ENCODE measurements around the gene SEMA5B.

SEMA5B gene

DNA sequence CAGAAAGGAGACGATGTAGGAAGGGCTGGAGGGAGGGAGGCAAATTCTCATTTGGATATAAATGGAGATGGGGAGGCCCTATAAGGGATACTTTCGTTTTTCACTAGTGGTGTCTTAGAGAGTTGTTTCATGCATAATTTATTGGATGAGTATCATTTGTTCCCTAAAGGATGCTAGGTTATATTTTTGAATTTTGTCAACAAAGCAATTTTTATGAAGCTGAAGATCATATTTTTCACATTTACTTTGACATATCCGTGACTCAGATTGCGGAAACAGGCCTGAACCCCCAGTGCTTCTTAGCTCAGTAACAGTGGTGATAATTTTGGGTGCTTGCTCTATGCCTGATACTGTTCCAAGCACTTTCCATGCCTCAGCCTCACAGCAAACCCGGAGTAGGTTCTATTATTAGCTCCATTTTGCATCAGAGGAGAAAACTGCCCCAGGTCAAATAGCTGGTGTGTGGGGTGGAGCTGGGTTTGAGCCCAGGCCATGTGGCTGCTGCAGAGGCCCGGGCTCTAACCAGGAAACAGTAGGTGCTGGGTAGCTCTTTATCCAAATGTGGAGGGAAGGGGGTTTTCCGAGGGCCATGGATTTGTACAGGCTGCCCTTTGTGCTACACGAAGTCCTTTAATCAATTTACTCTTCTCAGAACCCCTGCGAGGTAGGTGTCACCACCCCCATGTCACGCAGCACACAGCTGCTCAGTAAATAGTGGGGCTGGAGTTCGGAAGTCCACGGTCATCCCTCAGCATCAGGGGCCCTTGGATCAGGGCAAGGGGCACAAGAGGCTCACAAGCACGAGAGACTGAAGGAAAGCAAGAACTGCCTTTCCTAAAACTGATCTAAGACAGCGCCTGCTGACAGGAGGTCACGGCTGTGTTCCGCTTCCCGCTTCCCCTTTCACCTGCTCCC lies 133.6 kb downstream of the SEMA5B start:
- no peak for DNase-seq
- no peak for ATAC-seq
- no peaks in the 10 kb centered on the region for H3K36me3 Mint-ChIP-seq (ENCODE audit: low read depth)
- no peak overlapping the region for H3K4me3 Mint-ChIP-seq
- H3K4me1 Mint-ChIP-seq: peaks cover 19% of the 10 kb centered on the region
- no peaks in the 10 kb centered on the region for H3K9me3 Mint-ChIP-seq
- peaks cover 5% of the 10 kb centered on the region for H3K27me3 Mint-ChIP-seq
- H3K27ac Mint-ChIP-seq: no peak overlapping the region

DNA sequence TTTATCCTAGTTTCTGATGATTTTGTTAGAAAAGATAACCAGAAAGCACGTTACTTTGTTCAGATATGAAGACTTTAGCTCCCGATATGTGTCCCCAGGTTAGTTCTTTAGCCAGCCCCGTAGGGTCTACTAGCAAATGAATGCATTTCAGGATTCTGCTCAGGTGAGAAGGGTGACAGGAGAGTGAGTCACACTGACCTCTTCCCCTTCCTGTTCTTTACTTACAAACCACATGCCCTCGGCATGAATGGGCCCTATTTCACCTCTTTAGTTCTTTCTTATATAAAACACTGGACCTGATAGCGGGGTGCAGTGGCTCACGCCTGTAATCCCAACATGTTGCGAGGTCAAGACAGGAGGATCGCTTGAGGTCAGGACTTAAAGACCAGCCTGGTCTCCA lies 134.3 kb downstream of the SEMA5B start:
- Mint-ChIP-seq H3K4me1 (peaks cover 19% of the 10 kb centered on the region), H3K27ac (no peak overlapping the region), H3K27me3 (peaks cover 2% of the 10 kb centered on the region), H3K9me3 (no peaks in the 10 kb centered on the region), H3K36me3 (ENCODE audit: low read depth) (no peaks in the 10 kb centered on the region), H3K4me3 (no peak overlapping the region)
- ATAC-seq (peak; percentile 85), DNase-seq (no peak)

GRCh38 chr3:122892118-122892960 lies 135.2 kb downstream of the SEMA5B start:
- Mint-ChIP-seq H3K27ac (no peak overlapping the region), H3K4me3 (no peak overlapping the region), H3K9me3 (no peaks in the 10 kb centered on the region), H3K4me1 (peaks cover 19% of the 10 kb centered on the region), H3K36me3 (ENCODE audit: low read depth) (no peaks in the 10 kb centered on the region), H3K27me3 (peaks cover 2% of the 10 kb centered on the region)
- ATAC-seq (no peak), DNase-seq (no peak)

GRCh38 chr3:122890720-122891220 lies 136.8 kb downstream of the SEMA5B start:
- H3K27ac Mint-ChIP-seq: no peak overlapping the region
- no peaks in the 10 kb centered on the region for H3K27me3 Mint-ChIP-seq
- H3K9me3 Mint-ChIP-seq: no peaks in the 10 kb centered on the region
- no peaks in the 10 kb centered on the region for H3K36me3 Mint-ChIP-seq (ENCODE audit: low read depth)
- H3K4me3 Mint-ChIP-seq: no peak overlapping the region
- H3K4me1 Mint-ChIP-seq: peaks cover 21% of the 10 kb centered on the region
- DNase-seq: no peak
- no peak for ATAC-seq

GRCh38 chr3:122890077-122890719 lies 137.4 kb downstream of the SEMA5B start:
- no peaks in the 10 kb centered on the region for H3K27me3 Mint-ChIP-seq
- no peak for DNase-seq
- no peak overlapping the region for H3K4me3 Mint-ChIP-seq
- H3K27ac Mint-ChIP-seq: no peak overlapping the region
- no peaks in the 10 kb centered on the region for H3K9me3 Mint-ChIP-seq
- peaks cover 21% of the 10 kb centered on the region for H3K4me1 Mint-ChIP-seq
- peak; percentile 33 for ATAC-seq
- H3K36me3 Mint-ChIP-seq (ENCODE audit: low read depth): no peaks in the 10 kb centered on the region

DNA sequence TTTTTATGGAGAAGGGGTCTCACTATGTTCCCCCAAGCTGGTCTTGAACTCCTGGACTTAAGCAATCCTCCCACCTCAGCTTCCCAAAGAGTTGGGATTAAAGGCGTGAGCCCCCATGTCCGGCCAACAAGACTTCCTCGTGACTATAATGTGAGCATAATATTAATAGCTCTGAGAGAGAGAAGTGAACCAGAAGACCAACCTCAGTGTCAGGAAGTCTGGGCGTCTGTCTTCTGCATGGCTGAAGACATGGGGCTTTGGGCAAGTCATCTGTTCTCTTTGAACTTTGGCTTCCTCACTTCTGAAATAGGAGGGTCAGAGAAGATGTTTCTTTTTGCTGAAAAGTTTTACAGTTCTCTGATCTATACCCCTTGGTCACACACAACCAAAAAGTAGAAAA lies 140.6 kb downstream of the SEMA5B start:
- Mint-ChIP-seq H3K36me3 (ENCODE audit: low read depth) (no peaks in the 10 kb centered on the region), H3K27me3 (no peaks in the 10 kb centered on the region), H3K4me3 (no peak overlapping the region), H3K27ac (no peak overlapping the region), H3K9me3 (no peaks in the 10 kb centered on the region), H3K4me1 (peaks cover 11% of the 10 kb centered on the region)
- ATAC-seq (no peak), DNase-seq (no peak)

DNA sequence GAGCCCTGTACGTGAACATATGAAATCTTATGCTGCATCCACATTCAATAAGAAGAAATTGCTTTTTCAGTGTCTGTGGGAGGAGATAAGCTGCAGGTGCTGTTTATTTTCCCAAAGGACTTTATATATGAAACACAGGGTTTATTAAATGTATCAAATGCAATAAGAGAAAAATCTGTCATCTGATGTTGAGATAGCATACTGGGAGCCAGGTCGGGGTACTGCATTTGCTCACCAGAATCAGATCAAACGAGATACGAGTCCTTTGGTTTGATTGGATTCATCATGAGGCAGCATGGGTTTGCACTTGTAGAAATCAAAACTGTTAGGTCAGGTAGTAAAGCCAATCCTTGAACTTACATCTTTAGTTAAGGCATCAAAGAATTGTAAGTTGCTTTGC lies 141.3 kb downstream of the SEMA5B start:
- Mint-ChIP-seq H3K4me3 (no peak overlapping the region), H3K4me1 (peaks cover 11% of the 10 kb centered on the region), H3K9me3 (no peaks in the 10 kb centered on the region), H3K27ac (no peak overlapping the region), H3K36me3 (ENCODE audit: low read depth) (peaks cover 3% of the 10 kb centered on the region), H3K27me3 (no peaks in the 10 kb centered on the region)
- no peak for ATAC-seq
- no peak for DNase-seq

- Mint-ChIP-seq H3K36me3 (ENCODE audit: low read depth) (peaks cover 3% of the 10 kb centered on the region), H3K27me3 (no peaks in the 10 kb centered on the region), H3K4me1 (peaks cover 3% of the 10 kb centered on the region), H3K9me3 (no peaks in the 10 kb centered on the region), H3K27ac (no peak overlapping the region), H3K4me3 (no peak overlapping the region)
- ATAC-seq (no peak), DNase-seq (no peak)
Observed at GRCh38 chr3:122882361-122882947, 145.1 kb downstream of the SEMA5B start.

- Mint-ChIP-seq H3K36me3 (ENCODE audit: low read depth) (peaks cover 3% of the 10 kb centered on the region), H3K4me1 (peaks cover 7% of the 10 kb centered on the region), H3K27me3 (no peaks in the 10 kb centered on the region), H3K27ac (no peak overlapping the region), H3K9me3 (no peaks in the 10 kb centered on the region), H3K4me3 (no peak overlapping the region)
- DNase-seq (no peak), ATAC-seq (no peak)
Observed at GRCh38 chr3:122880624-122881023, 146.9 kb downstream of the SEMA5B start.

GRCh38 chr3:122880173-122880572 lies 147.4 kb downstream of the SEMA5B start:
- H3K4me1 Mint-ChIP-seq: peaks cover 12% of the 10 kb centered on the region
- no peak for DNase-seq
- no peak overlapping the region for H3K27ac Mint-ChIP-seq
- no peak for ATAC-seq
- no peak overlapping the region for H3K4me3 Mint-ChIP-seq
- peaks cover 3% of the 10 kb centered on the region for H3K36me3 Mint-ChIP-seq (ENCODE audit: low read depth)
- no peaks in the 10 kb centered on the region for H3K9me3 Mint-ChIP-seq
- no peaks in the 10 kb centered on the region for H3K27me3 Mint-ChIP-seq

- DNase-seq: no peak
- peaks cover 12% of the 10 kb centered on the region for H3K4me1 Mint-ChIP-seq
- H3K4me3 Mint-ChIP-seq: no peak overlapping the region
- H3K9me3 Mint-ChIP-seq: no peaks in the 10 kb centered on the region
- H3K27me3 Mint-ChIP-seq: no peaks in the 10 kb centered on the region
- H3K27ac Mint-ChIP-seq: no peak overlapping the region
- no peak for ATAC-seq
- no peaks in the 10 kb centered on the region for H3K36me3 Mint-ChIP-seq (ENCODE audit: low read depth)
Observed at GRCh38 chr3:122875547-122876127, 151.9 kb downstream of the SEMA5B start.

DNA sequence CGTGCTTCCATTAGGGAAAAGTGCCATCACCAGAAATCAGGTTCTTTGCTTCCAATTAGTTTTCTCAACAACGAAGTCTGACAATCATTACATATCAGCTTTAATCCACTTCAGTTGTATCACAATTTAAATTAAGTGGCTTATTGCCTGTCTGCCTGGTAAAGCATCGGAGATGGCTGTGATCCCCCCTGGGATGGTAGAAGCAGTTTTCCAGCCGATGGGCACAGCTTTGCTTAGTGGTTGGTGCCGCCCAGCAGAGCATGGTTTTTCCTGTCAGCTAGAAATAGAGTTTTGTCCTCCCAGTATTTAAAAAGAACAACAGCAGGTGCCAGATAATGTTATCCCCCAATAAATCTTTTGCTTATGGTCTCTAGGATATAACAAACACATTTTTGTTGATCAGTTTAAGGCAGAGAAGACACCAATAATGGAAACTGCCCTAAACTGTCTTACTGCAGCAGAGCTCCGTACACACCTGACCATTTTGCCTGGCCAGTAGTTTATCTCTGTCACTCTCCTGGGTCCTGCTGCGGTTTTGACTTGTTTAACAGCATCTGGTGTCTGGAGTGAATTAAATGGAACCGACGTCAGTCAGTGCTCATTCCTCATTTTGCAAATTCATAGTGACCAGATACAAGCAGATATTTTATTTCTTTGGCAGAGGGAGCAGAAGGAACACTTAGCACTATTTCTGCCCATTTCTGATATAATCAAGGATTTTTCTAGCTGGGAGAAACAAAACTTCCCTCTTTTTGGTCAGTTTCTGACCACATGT lies 153.6 kb downstream of the SEMA5B start:
- DNase-seq (no peak), ATAC-seq (no peak)
- H3K36me3 Mint-ChIP-seq (ENCODE audit: low read depth): no peaks in the 10 kb centered on the region
- H3K4me3 Mint-ChIP-seq: no peak overlapping the region
- no peaks in the 10 kb centered on the region for H3K9me3 Mint-ChIP-seq
- no peak overlapping the region for H3K27ac Mint-ChIP-seq
- H3K4me1 Mint-ChIP-seq: peaks cover 12% of the 10 kb centered on the region
- no peaks in the 10 kb centered on the region for H3K27me3 Mint-ChIP-seq

DNA sequence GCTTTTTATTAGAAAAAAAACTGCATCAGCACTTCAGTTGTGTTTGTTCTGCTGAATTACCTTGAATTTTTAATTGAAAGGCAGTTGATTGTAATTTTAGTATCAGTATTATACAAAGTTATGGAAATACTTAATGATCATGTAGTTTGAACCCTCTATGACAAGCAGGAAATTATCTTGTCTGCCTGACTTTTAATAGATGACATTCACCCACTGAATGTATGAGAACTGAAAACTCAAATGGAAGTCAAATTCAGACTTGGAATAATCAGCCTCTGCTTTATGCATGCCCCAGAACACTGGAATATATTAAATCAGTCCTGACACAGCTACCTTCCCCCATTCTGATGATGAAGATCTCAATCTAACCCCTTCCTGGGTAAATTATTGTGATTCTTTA lies 159.2 kb downstream of the SEMA5B start:
- H3K4me3 Mint-ChIP-seq: no peak overlapping the region
- H3K9me3 Mint-ChIP-seq: no peaks in the 10 kb centered on the region
- H3K27ac Mint-ChIP-seq: no peak overlapping the region
- no peaks in the 10 kb centered on the region for H3K4me1 Mint-ChIP-seq
- ATAC-seq (no peak), DNase-seq (no peak)
- H3K36me3 Mint-ChIP-seq (ENCODE audit: low read depth): no peaks in the 10 kb centered on the region
- no peaks in the 10 kb centered on the region for H3K27me3 Mint-ChIP-seq
